HepG2 (cell line): ENCODE results near the gene RNF123. TPM values are rescaled to one million over a fixed set of nuclear protein-coding genes. Genes with fewer than 3 reads are reported as not detected.

ENCODE experiments used
- DZIP1 ChIP-seq: sonication (generic); formaldehyde crosslinking; IDR thresholded peaks from 2 replicates; pipeline ENCODE4 v1.5.0; 2020; ENCODE audit warnings: mild to moderate bottlenecking, missing genetic modification reagents
- ETS1 ChIP-seq: sonication (generic); formaldehyde crosslinking; IDR thresholded peaks from 2 replicates; pipeline ENCODE4 v1.4.0; 2020; ENCODE audit warnings: missing genetic modification reagents
- KIAA2018 ChIP-seq: sonication (generic); formaldehyde crosslinking; IDR thresholded peaks from 2 replicates; pipeline ENCODE4 v1.5.0; 2020; ENCODE audit warnings: mild to moderate bottlenecking, missing genetic modification reagents, borderline replicate concordance
- MAFF ChIP-seq: IDR thresholded peaks from 2 replicates; pipeline ENCODE4 v1.6.1; 2011; ENCODE audit warnings: low read depth, low read length, improper control_type of control experiment
- NFAT5 ChIP-seq: sonication (generic); formaldehyde crosslinking; IDR thresholded peaks from 2 replicates; pipeline ENCODE4 v1.4.0; 2020; ENCODE audit warnings: missing genetic modification reagents
- PCBP1 ChIP-seq: fragments of 200-400 bp; formaldehyde crosslinking; IDR thresholded peaks from 2 replicates; pipeline ENCODE4 v1.6.1; 2017; ENCODE audit warnings: mild to moderate bottlenecking, low read depth, low read length, borderline replicate concordance
- PHB2 ChIP-seq: fragments of 450-650 bp; IDR thresholded peaks from 2 replicates; pipeline ENCODE4 v1.6.1; 2018; ENCODE audit not compliant: partially characterized antibody
- ZNF460 ChIP-seq: sonication (generic); formaldehyde crosslinking; IDR thresholded peaks from 2 replicates; pipeline ENCODE4 v1.5.1; 2020; ENCODE audit warnings: missing genetic modification reagents, mild to moderate bottlenecking, borderline replicate concordance
- ZNF841 ChIP-seq: sonication (generic); formaldehyde crosslinking; IDR thresholded peaks from 2 replicates; pipeline ENCODE4 v1.8.1; 2023; ENCODE audit warnings: missing genetic modification reagents, borderline replicate concordance
- polyA plus RNA-seq, 8 experiments: library from polyadenylated mRNA; depleted of rRNA in 3 of 8; stranded (reverse) in 7 of 8; unstranded in 1 of 8; fragments of >200 nt; fragmentation: Illumina TruSeq in 4 of 8; extraction: Trizol in 4 of 8; gene quantifications; 2 replicates each; pipeline versions ENCODE4 v1.2.1 to v1.2.3, GENCODE V29; 2011 to 2016; ENCODE audit warnings: low read depth in 4 of 8, missing spikeins in 1 of 8, mixed read lengths in 1 of 8; ENCODE audit not compliant: insufficient read depth in 1 of 8
- total RNA-seq, 5 experiments: library from RNA; depleted of rRNA; stranded (reverse); fragments of >200 nt; fragmentation: Illumina TruSeq; extraction: Trizol; gene quantifications; 2 replicates each; pipeline ENCODE4 v1.2.3, GENCODE V29; 2016; ENCODE audit warnings: low read depth in 1 of 5

RNF123 gene
- total and polyA plus RNA-seq, 2 of the 13 experiments (the other 11 are each of a cell fraction or from before 2014, with no cell fraction given), result 29.9 to 82.2 TPM

- no peak for TF ChIP-seq ZNF460 (CRISPR knock-in tag)
- no peak for TF ChIP-seq MAFF
- no peak for TF ChIP-seq ETS1 (CRISPR knock-in tag)
- TF ChIP-seq KIAA2018, result no peak
- no peak; the same call in 1 of the 2 replicates for TF ChIP-seq NFAT5 (CRISPR knock-in tag)
- no peak for TF ChIP-seq PHB2
- no peak for TF ChIP-seq DZIP1
- TF ChIP-seq PCBP1, result no peak
- TF ChIP-seq ZNF841 (CRISPR knock-in tag), result no peak
Observed at GRCh38 chr3:49723628-49724551, 34.5 kb downstream of the RNF123 start, which contains the start of gene GMPPB (continued).
